IPS-18c (cell line): ENCODE measurements around the gene PIEZO1.
A peak's percentile ranks its signal among the peaks of the same experiment; 100 is the strongest.
"Not testable (repeated sequence)": the region's sequence is repeated elsewhere in the genome, so short reads cannot be mapped to it uniquely, and the experiment has no call there.

Source experiments
- H3K4me3 ChIP-seq: 2 replicates; pipeline ENCODE4 v1.7.0; 2013; ENCODE audit warnings: low read depth, mild to moderate bottlenecking, low read length, moderate library complexity; ENCODE audit not compliant: insufficient read depth
- H3K9me3 ChIP-seq: one replicate; pipeline ENCODE4 v1.6.1; 2013; ENCODE audit warnings: mild to moderate bottlenecking, low read length, moderate library complexity; ENCODE audit not compliant: control insufficient read depth, insufficient read depth

Gene PIEZO1

GRCh38 chr16:88792078-88792550, 7.1 kb upstream of the PIEZO1 start:
- Histone ChIP-seq H3K9me3 (no peaks in the 10 kb centered on the region), H3K4me3 (no peak overlapping the region)

DNA sequence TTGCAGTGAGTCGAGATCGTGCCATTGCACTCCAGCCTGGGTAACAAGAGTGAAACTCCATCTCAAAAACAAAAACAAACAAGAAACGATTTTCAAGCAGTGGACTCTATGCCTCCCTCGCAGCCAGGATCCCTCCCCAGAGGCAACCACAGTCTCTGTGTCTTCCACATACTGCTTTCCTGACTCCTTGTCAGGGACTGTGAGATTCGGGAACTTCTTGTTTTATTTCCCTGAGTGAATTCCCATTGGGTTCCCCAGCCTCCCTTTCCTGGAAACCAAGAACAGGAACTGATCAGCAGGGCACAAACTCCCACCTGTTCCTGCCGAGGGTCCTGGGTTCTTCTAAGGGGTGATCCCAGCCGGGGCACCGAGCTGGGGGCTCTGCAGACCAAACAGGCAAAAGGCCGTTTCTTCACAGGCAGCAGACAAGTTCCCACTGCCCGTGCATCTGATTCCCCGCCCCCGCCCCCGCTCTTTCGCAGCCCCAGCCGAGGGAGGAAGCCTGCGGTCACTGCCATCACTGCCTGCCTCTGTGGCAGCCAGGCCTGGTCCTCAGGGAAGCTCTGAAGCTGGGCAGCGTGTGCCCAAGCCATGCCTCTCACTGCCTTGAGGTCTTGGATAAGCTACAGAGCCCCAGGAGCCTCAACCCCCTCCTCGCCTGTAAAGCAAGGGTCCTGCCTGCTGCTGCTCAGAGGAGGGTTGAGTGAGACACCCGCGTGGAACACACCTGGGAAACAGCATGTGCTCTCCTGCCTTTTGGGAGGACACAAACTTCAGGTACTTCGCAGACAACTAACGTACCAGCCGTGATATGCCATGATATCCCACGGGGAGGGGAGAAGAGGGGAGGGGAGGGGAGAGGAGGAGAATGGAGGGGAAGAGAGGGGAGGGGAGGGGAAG, 5.5 kb upstream of the PIEZO1 start:
- Histone ChIP-seq H3K4me3 (no peak overlapping the region), H3K9me3 (no peaks in the 10 kb centered on the region)

DNA sequence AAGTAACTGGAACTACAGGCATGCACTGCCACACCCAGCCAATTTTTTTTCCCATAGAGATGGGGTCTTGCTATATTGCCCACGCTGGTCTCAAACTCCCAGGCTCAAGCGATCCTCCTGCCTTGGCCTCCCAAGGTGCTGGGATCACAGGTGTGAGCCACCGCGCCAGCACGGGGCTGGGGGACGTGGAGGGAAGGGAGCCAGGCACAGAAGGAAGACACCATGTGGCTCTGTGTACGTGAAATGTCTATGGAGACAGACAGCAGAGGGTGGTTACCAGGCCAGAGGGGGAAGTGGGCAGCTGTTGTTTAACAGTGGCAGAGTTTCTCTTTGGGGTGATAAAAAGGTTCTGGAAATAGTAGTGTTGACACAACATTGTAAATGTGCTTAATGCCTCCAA, 4.6 kb upstream of the PIEZO1 start:
- Histone ChIP-seq H3K9me3 (no peaks in the 10 kb centered on the region), H3K4me3 (no peak overlapping the region)

GRCh38 chr16:88788749-88789148, 3.7 kb upstream of the PIEZO1 start:
- not testable (repeated sequence) for H3K4me3 ChIP-seq, H3K9me3 ChIP-seq

DNA sequence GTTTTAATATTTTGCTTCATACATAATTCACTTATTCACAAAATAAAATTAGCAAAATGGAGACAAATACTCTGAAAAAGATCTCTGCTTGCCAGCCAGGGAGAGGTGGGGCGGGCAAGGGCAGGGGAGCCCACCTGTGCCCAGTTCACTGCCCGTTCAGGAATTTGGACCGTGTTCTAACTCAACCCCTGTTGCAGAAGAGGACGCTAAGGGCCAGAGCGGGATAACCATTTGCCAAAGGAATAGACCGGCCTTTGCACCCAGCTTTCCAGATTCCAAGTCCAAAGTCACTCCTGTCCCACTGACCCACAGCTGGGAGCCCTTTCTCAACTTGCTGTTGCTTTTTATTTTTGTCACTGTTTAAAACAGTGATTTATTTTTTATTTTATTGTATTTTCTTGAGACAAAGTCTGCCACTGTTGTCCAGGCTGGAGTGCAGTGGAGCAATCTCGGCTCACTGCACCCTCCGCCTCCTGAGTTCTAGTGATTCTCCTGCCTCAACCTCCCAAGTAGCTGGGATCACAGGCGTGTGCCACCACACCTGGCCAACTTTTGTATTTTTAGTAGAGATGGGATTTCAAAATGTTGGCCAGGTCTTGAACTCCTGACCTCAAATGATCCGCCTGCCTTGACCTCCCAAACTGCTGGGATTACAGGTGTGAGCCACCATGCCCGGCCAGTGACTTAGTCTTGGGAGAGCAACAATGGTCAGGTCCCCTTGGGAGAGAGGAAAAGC, 2.7 kb upstream of the PIEZO1 start:
- Histone ChIP-seq H3K4me3 (no peak overlapping the region), H3K9me3 (no peaks in the 10 kb centered on the region)

DNA sequence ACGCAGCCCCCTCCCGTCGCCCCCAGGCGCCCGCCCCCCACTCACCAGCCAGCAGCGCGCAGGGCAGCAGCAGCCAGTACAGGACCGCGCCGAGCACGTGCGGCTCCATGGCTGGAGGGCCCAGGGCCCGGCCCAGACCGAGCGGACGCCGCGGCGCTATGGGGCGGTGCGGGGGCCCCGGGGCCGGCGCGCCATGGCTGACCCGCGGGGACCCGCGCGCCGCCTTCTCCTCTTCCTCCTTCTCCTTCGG, 239 bp downstream of the PIEZO1 start:
- Histone ChIP-seq H3K9me3 (no peaks in the 10 kb centered on the region), H3K4me3 (peak overlapping the region; percentile 47)

GRCh38 chr16:88784074-88784855, 755 bp downstream of the PIEZO1 start:
- Histone ChIP-seq H3K9me3 (no peaks in the 10 kb centered on the region), H3K4me3 (peak overlapping the region; percentile 47)

DNA sequence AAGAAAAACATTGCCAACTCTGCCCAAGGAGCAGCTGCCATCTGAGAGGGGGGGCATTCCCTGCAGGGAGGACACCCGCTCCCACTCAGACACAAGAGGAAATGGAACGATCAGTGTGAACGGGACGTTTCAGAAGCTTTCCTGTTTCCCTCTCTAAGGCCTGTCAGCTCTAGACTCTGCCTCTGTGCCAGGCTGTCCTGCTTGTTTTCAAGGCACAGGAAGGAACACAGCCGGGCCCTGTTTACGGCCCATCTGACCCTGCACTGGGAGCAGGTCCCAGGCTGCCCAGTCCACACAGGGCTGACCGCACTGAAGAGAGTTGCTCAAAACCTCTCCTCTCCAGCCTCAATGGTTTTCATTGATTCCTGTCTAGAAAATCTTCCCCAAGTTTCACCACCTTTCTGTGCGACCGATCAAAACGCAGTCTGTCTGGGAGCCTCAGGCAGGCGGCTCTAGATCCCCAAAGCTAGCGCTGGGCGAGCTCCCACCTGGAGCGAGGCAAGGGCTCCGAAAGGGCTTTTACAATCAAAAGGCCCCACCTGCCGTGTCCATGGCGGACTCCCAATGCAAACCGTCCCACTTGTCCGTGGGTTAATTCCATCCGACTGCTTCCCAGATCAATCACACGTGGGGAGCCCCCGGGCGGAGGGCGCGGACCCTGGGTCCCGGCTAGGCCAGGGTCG, 1.5 kb downstream of the PIEZO1 start:
- Histone ChIP-seq H3K9me3 (no peaks in the 10 kb centered on the region), H3K4me3 (peak overlapping the region; percentile 47)

DNA sequence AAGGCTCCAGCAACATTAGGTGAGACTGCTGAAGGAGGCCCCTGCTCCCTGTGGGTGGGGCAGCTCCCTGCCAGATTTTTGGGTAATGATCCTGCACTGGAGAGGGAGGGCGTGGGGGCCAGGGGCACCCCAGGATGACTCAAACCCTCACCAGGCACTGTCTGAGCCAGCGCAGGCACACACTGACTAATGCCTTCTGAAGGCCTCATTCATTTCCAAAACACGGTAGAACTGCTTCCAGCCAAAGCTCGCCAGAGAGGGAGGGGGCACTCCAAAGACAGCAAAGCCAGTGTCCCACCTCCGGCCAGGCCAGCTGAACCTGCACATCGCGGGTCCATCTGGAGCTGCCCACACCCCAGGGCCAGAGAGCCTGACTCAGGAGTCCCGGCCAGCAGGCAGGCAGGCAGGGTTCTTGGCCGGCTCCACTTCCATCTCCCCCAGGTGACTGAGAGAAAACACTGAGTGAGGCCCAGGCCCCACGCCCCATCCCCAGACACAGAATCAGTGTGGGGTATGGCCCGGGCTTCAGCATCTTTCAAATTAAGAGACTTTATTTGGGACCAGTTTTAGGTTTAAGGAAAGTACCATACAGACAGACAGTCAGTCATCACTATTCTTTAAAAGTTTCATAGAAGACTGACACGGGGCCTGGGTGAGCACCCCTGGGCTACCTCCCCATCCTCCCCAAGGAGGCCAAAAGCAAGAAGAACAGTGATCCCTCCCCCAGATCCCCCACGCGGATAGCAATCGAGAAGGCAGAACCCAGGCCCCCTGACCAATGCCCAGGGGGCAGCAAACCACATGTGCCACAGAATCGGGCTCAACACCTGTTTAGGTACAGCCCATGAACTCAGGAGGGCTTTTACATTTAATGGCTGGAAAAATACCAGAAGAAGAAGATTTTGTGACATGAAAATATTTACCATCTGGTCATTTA, 2.3 kb downstream of the PIEZO1 start:
- Histone ChIP-seq H3K4me3 (no peak overlapping the region), H3K9me3 (no peaks in the 10 kb centered on the region)

DNA sequence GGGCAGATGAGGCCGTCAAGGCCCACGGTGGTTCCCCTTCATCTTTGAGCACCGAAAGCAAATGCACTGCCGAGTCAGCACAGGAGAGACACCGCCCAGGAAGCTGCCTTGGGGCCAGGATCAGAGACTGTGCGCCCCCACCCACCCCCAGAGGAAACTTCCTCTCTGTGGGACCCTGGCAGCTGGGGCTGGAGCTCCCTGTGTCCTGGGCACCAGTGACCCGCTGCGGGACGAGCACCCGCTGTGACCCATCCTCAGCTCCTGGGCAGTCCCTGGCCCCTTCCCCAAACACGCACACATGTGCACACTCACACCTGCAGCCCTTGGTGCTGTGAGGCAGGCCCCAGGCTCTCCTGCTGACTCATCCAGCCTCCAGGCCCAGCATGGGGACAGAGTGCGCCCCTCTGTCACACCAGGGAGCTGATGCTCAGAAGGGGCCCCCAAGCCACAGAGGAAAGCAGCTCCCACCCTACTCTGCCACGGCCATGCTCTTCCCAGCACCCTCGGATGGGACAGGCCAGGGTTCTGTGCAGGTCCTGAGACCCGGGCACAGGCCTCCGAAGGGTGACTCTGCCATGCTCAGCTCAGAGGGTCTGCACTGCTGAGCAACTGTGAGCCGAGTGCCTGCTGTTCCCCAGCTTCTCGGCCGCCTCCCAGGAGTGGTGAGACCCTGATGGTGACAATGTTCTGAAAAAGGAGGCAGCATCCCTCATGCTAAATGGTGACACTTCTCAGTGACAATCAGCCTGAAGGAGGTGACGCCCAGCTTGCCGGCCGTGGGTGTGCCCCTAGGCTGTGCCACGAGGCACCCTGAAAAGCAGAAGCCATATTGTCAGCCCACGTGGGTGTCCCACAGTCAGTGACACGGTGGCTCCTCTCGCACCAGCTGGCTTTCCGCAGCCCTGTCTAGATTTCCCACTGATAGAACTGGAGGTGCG, 3.6 kb downstream of the PIEZO1 start:
- H3K4me3 ChIP-seq, result no peak overlapping the region
- H3K9me3 ChIP-seq, result no peaks in the 10 kb centered on the region

DNA sequence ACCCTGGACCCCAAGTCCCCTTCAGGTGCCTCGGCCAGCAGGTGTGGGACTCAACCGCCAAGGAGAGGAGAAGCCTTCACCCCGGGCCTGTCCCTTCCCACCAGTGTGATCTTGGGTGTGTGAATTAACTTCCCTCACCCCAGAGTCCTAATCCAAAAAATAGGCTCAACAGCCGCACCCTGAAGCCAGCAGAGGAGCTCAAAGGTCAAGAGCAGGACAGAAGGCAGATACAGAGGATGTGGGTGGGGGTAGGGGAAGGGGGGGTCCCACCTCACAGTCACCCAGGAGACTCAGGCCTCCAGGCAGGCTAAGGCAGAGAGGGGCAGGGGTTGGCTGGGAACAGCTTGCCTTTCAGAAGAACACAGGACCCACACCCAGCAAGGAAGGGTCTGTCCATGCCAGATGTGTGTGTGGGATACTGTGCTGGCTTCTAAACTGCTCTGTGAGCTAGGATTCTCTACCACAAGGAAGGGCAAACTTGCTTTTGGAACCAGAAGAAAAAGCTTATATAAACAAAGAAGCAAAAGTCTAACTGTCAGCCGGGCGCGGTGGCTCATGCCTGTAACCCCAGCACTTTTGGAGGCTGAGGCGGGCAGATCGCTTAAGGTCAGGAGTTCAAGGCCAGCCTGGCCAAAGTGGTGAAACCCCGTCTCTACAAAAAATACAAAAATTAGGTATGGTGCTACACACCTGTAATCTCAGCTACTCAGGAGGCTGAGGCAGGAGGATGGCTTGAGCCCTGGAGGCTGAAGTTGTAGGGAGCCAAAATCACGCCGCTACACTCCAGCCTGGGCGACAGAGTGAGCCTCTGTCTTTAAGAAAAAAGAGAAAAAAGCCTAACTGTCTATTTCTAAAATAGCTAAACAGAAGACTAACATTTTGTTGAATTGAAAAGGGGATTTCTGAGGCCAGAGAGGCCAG, 4.6 kb downstream of the PIEZO1 start:
- no peak overlapping the region for H3K4me3 ChIP-seq

GRCh38 chr16:88779406-88780141, 5.4 kb downstream of the PIEZO1 start:
- Histone ChIP-seq H3K4me3 (no peak overlapping the region), H3K9me3 (no peaks in the 10 kb centered on the region)

More for the DNA sequence above, 4.6 kb downstream of the PIEZO1 start:
- H3K9me3 ChIP-seq, result no peaks in the 10 kb centered on the region

GRCh38 chr16:88778541-88779065, 6.4 kb downstream of the PIEZO1 start:
- Histone ChIP-seq H3K9me3 (no peaks in the 10 kb centered on the region), H3K4me3 (no peak overlapping the region)

DNA sequence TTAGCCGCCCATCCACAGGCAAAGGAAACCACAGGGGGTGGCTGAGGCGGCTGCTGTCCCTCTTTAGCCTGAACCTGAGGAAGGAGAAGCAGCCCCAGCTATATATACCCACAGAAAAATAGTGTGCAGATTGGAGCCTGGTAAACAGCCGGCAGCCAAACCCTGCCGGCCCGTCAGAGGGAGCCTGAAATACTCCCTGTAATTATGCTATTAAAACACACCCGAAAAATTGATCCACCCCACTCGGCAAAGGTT, 6.8 kb downstream of the PIEZO1 start:
- no peak overlapping the region for H3K4me3 ChIP-seq
- no peaks in the 10 kb centered on the region for H3K9me3 ChIP-seq
